HG03378 (cell line): ENCODE data around the gene TCF12.

Experiments
- ATAC-seq: cut with Tn5 transposase; IDR thresholded peaks from one replicate; pipeline ENCODE4 v1.9.1; 2021; ENCODE audit warnings: mild to moderate bottlenecking, moderate library complexity; ENCODE audit not compliant: unreplicated experiment

Gene TCF12

DNA sequence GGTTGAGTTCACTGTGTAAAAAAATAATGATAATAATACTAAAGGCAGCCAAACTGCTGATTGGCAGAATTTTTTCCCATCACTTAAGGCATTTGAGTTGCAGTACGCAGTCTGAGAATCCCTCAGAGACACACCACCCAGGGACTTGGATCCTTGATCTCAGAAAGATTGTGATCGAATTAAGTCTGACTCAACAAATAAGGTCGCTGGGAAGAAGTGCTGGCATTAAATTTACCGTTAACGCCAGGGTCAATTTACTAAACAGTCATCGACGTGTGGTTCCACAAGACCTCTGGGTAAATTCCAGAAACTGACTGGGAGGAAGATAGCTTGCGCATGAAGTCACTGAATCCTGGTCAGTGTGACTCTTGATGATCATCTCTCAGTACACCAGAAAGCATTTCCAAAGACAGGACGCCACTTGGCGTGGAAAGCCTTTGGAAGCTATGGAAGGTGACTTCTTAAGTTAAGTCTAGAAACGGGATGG, 409.6 kb downstream of the TCF12 start:
- no peak for ATAC-seq

DNA sequence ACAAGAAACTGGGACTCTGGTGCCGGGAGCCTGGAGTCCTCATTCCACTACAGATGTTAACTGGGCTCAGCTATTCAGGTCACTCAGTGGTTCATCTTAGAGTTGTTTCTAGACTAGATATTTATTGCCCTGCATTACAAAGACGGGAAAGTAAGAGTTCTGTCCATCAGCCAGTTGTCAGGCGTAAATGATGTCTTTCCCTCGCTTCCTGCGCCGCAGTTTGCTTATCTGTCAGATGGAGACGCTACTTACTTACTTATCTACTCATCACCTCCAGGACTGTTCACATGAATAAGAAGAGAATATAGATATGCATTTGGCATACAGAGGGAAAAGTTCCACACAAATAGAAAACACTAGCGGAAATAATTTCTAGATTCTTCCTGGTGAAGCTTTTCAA, 410.0 kb downstream of the TCF12 start:
- ATAC-seq: no peak

GRCh38 chr15:57328897-57329296, 410.5 kb downstream of the TCF12 start:
- ATAC-seq: no peak

GRCh38 chr15:57329582-57330367, 411.3 kb downstream of the TCF12 start:
- no peak for ATAC-seq

- no peak for ATAC-seq
Measured at GRCh38 chr15:57330619-57331340, 412.3 kb downstream of the TCF12 start.

DNA sequence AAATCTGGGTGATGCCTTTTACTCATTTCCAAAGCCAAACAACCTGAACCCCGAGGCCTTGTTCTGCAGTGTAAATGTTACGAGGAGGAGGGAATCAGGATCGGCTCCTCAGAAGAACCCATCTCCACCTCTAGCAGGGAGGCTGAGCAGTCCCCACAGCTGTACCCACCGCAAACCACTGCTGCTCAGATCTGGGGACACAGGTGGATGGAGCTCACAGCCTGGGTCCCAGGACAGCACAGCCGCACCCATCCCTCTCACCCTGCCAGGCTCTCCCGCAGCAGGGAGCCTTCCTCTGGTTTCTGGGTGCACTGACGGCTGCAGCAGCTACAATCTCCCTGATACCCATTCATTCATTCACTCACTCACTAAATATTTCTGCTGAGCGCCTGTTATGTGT, 413.9 kb downstream of the TCF12 start:
- ATAC-seq: no peak

- no peak for ATAC-seq
Measured at GRCh38 chr15:57333487-57333886, 415.0 kb downstream of the TCF12 start.

DNA sequence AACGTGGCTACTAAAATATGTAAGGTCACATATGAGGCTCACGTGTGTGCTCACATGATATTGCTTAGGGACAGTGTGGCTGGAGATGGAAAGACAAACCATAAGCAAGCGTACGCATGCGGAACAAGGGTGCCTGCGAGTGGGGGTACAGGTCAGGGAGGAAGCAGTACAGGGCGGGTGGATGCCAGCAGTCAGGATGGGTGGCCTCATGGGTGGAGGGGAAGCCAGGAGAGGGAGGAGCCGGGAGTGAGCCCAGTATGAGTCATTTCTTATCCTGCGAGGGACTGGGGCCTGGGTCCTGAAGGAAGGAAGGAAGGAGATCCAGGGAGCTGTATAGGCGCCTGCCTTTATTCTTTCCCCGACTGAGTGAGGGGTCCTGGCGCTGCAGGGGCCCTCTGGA, 415.8 kb downstream of the TCF12 start:
- no peak for ATAC-seq

DNA sequence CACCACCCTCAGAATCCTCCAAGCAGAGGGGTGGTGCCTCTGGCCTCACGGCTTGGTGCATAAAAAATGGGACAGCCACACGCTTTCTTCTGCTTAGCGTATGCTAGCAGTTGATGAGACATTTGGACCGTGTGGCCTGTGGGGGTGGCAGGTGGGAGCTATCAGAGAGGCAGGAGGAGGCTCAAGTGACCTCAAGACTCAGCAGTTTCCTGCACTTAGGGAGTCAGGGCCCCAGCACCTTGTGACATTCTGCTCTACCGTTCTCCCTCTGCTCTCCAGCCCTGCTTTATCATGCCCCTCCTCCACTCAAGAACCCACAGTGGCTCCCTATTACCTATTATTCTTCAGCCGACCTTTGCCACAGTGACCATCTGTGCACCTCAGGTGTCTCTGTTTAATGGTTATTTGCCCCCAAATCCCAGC, 416.9 kb downstream of the TCF12 start:
- no peak for ATAC-seq

- no peak for ATAC-seq
Measured at GRCh38 chr15:57335719-57336118, 417.3 kb downstream of the TCF12 start.

DNA sequence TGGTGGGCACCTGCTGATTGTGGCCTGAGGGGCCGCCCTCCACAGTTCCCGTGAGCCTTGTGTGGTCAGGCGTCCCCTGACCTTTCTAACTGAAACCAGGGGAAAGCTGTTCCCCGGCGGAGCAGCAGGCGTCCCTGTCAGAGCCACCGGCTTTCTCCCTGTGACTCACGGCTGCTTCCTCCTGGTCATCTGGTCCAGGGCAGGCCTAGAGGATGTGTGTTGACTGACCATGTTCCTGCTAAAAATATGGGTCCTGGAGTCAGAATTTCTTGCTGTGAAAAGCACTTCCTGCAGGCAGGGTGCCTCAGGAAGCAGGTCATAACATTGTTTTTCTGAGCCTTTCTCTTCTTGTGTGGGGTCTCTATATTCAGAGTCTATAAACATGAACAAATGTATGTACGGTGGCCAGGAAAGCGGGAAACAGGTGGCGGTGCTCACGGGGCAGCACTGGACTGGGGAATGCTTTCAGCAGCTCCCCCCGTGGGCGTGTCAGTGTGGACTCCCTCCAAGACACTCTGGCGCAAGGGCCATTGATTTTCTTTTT, 419.5 kb downstream of the TCF12 start:
- no peak for ATAC-seq

- ATAC-seq: no peak
Measured at GRCh38 chr15:57339321-57339720, 420.9 kb downstream of the TCF12 start.
